Measurements from ENCODE around the gene FOXP1.

DNA sequence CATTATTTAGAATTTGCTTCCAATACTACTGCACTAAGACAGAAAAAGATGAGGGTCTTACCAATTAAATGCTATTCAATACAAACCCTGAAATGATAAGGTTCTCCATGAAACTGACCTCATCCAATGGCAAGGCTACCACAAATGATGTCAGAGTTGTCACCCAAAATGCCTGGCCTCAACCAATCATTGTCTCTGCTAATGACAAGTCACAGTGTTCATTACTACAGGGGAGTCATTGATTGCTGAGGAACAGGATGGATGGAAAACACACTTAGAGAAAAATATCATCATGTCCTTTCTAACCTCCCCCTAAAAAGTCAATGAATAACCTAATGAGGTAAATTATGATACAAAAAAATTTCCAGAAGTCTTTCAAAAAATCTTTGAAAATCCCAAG, 91.0 kb downstream of the FOXP1 start:
- TF ChIP-seq POLR2AphosphoS5 (IDR thresholded peaks at IDR 0.05): no peak
- TF ChIP-seq, protein P1, sequence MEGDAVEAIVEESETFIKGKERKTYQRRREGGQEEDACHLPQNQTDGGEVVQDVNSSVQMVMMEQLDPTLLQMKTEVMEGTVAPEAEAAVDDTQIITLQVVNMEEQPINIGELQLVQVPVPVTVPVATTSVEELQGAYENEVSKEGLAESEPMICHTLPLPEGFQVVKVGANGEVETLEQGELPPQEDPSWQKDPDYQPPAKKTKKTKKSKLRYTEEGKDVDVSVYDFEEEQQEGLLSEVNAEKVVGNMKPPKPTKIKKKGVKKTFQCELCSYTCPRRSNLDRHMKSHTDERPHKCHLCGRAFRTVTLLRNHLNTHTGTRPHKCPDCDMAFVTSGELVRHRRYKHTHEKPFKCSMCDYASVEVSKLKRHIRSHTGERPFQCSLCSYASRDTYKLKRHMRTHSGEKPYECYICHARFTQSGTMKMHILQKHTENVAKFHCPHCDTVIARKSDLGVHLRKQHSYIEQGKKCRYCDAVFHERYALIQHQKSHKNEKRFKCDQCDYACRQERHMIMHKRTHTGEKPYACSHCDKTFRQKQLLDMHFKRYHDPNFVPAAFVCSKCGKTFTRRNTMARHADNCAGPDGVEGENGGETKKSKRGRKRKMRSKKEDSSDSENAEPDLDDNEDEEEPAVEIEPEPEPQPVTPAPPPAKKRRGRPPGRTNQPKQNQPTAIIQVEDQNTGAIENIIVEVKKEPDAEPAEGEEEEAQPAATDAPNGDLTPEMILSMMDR (IDR thresholded peaks at IDR 0.05): no peak
- TF ChIP-seq POLR2A (IDR thresholded peaks at IDR 0.05): no peak

Measured in breast epithelium (tissue), 3 donors.